ENCODE data around the gene ERC2.

GRCh38 chr3:56502738-56503137 lies 34.5 kb upstream of the ERC2 start:
- TF ChIP-seq ARNTL (CRISPR knock-in tag; IDR thresholded peaks at IDR 0.05; ENCODE audit: borderline replicate concordance, low read depth): no peak
- no peak for TF ChIP-seq ESRRG (CRISPR knock-in tag; IDR thresholded peaks at IDR 0.05)
- no peak for TF ChIP-seq TCF4 (CRISPR knock-in tag; IDR thresholded peaks at IDR 0.05; ENCODE audit: borderline replicate concordance)
- TF ChIP-seq PPARA (CRISPR knock-in tag; IDR thresholded peaks at IDR 0.05; ENCODE audit: borderline replicate concordance): no peak
- TF ChIP-seq ZFP30 (CRISPR knock-in tag; IDR thresholded peaks at IDR 0.05): no peak
- no peak for TF ChIP-seq CSRNP3 (CRISPR knock-in tag; IDR thresholded peaks at IDR 0.05)
- no peak for TF ChIP-seq ZFP3 (CRISPR knock-in tag; IDR thresholded peaks at IDR 0.05)
- TF ChIP-seq OSR1 (CRISPR knock-in tag; IDR thresholded peaks at IDR 0.05): no peak
- TF ChIP-seq ZNF565 (CRISPR knock-in tag; conservative IDR thresholded peaks at IDR 0.05; ENCODE audit: low read depth): no peak
- no peak for TF ChIP-seq POU6F1 (CRISPR knock-in tag; IDR thresholded peaks at IDR 0.05; ENCODE audit: borderline replicate concordance, low read depth)
- no peak for TF ChIP-seq PATZ1 (CRISPR knock-in tag; IDR thresholded peaks at IDR 0.05; ENCODE audit: borderline replicate concordance)

All from SK-N-SH treated with all-trans-retinoic acid at 6 μM for 48 hours (cell line).